GM19324 (cell line): ENCODE data around the gene URAD.

ENCODE experiments used
- ATAC-seq: cut with Tn5 transposase; IDR thresholded peaks from one replicate; pipeline ENCODE4 v1.9.1; 2021; ENCODE audit warnings: mild to moderate bottlenecking, moderate library complexity; ENCODE audit not compliant: unreplicated experiment, low FRiP score

The URAD gene

DNA sequence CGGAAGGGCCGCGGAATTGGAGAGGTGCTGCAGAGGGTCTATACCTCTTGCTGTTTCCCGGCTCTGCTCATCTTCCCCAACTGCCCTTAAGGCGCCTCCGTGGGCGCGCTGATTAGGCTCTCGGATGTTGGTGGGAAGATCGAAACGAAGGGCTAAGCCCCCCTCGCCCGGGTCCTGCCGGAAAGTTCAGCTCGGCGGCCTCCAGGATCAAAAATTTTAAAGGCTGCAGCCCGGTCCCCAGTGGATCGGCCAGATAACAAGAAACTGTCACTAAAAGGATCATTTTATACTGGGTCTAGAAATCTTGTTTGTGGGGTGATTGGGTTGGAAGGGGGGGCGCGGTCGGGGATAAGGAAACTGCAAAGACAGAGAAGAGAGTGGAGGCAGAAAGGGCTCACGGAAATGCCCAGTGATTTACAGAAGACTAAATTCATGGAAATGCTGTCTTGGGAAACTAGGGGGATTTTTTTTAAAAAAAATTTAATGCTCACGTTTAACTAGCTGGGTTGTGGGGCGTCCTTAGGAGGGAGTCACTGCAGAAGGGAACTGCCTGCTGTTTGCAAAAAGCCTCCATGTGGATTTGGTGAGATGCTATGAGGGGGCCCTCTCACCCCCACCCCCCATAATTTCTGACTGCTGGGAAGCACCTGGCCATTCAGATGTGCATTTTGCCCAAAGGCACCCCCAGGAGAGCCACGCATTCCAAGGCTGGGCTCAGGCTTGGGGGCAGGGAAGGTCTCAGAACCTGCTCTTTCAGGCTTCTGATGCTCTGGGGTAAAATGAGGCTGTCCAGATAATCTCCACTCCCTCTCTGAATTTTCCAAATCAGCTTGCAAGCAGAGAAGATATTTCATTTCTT is 27.0 kb downstream of the URAD start:
- ATAC-seq: no peak

DNA sequence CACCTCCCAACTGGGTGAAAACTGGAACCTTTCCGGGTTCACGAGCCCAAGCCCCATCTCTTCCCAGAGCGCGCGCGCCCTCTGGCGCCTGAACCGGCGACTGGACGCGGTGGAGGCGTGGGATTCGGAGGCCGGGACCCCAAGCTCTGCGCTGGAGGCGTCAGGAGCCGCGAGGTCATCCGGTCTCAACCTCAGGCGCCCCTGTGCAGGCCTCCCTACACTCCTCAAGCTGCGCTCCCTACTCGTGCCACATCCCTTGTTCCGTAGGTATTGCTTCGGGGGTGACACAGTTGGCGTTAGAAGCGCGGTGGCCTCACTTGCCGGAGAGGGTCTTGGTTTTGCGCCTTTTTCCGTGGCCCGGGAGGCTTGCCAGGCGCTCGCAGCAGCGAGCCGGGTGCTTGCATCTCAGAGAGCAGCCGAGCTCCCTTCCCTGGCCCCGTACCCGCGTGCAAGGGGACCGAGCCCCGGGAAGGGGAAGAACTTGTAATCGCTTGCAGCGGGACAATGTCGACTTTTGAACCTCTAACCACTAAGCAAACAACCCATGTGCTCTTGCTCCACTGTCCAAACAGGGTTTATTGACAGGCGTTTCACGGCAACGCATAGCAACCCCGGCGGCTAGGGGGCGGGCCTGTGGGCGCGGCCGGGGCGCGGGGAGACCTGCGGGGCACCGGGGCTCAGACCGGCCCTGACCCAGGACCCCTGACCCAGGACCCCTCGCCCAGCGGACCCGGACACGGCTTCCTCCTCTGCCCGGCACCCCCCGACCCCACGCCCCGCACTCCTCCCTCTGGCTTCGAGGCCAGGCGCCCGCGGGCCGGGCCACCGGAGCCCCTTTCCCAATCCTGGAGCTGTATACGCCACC is 27.9 kb downstream of the URAD start:
- no peak for ATAC-seq

DNA sequence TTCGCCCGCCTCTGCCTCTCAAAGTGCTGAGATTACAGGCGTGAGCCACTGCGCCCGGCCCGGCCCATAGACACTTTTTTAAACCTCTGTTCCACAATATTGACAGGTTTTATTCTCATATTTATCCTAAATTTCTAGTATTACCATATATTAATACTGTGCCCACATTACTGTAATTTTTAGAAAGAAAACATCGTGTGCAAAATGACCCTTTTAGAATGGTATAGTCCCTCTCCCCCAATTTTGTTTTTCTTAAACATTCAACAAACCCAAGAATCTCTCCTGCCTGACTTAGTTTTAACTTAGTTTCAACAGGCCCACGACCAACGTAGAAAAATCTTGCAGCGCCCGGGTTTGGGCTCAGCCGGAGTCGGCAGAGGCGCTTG is 28.5 kb downstream of the URAD start:
- no peak for ATAC-seq

DNA sequence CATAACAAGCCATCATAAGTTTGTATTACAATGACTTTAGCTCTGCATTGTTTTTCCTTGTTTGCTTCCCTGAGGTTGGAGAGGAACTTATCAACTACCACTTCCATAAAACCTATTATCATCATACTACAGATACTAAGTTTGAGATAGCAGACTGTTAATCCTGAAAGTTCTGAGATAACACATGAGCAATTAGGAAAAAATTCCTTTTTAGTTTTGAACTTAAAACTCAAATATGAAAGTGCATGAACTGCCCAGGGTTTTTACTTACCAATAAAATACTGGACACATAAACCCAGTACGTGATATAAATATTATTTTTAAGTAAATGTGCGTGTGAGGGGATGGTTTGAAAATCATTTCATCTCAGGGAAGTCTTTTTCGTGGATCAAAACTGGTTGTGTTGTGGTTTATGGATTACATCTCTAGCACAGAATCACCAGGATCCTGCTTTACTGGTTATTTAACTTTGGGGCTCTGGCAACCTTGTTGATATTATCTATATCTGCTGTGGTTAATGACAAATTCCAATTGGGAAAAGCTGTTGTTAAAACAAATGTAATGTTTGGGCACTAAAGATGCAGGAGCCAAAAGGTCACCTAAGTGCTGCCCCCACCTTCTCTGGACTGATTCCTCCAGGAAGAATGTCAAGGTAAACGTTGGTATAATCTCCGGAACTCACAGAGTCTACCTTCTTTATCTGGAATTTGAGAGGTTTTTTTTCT is 31.8 kb downstream of the URAD start:
- ATAC-seq: no peak

DNA sequence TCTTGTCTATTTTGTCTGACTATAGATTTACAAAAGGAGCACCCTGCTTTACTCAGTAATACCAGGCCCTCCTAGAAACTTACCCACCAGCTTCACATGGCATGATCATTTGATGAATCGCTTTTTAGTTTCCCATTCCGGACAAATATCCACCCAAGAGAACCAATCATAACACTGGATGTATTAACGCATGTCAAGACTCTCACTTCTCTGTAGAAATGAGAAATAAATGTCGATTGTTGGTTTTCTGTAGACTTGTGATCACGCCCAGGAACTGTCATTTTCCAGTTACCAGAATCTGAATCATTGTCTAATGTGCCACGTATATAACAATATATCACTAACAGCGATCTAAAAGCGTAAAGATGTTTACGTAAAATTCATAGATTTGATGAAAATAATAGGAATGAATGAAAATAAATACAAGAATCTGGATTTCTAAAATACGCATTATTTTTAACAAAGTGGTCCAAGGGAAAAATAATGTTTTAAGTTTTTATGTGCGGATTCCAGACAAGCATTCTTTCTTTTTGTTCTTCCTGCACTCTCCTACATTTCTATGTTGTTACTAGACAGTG is 33.4 kb downstream of the URAD start:
- no peak for ATAC-seq

DNA sequence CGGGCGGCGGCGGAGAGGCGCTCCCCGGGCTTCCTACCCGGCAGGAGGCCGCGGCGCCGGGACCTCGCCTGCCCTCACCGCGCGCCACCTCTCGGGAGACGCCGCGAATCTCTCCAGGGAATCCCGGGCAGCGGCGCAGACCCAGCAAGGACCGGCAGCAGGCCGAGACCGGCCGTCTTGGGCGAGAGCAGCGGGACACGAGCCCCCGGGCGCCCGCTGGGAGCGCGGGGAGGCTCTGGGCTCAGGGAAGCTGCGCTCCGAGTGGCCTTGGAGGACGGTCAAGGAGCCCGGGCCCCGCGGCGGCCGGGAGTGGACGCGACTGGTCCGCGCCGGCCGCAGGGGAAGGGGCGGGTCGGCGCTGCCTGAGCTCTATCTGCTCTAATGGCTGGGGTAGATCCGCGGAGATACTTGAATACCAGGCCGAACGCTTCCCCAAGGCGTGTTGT is 34.1 kb downstream of the URAD start:
- peak; percentile 26 for ATAC-seq

DNA sequence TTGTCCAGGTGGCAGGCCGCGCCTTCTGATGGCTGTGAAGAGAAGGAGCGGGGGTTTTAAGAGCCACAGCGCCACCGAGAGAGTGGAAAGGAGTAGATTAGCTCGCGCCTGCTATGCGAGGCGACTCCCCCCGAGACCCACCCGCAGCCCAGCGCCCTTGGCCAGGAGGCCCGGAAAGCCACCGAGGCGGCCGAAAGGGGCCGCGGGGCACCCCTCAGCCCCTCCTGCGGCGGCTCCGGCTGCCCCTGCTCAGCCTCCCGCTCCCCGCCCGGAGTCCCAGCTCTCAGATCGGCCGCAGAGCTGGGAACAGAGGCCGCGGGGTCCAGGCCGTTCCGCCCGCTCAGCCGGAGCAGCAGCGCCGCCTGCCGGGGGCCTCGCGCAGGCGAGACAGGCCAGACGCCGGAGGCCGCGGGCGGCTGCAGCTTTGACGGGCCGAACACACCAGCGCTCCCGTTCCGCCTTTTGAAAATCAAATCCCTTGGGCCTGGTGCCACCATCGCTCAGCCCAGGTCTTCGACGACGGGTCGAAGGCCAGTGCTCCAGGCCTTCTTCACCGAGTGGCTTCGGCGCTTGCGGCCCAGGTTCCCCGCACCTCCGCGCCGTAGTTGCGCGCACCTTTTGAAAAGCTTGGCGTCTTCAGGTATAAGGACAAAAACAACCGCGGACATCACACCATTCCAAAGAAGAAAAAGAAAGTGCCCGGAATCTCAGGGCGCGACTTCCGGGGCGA is 34.7 kb downstream of the URAD start:
- peak; percentile 87 for ATAC-seq

DNA sequence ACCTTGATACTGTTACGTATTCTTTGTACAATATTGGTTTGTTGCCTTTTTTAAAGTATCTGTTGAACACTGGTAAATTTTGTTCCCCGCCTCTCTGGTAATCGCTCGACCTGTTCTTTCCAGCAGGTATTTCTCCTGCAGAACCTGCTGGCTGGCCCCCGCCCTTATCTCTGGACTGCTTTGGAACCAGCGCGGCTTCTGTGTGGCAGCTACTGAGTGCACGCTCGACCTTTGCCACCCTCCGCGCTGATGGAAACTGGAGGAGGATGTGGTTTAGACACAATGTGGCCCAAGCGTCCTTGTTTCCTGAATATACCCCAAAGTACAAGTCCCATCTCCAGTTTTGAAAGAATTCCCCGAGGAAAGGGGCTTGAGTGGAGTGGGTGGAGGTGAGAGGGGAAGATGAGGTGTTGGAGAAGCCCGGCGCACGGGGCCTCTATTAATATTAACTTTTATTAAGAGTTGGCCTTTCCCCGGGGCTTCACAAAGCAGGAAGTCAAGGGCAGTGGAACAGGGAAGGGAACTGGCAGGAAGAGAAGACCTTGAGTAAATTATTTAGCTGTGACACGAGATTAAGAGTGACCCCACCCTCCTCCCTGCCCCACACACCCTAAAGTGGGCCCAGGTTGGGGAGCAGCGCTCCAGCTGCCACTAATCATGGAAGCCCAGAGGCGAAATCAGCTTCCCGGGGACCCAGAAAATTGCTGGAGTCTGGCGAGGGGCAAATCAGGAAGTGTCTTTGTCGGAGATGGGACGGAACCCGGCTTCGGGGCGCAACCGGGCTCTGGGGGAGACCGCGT is 35.4 kb downstream of the URAD start:
- no peak for ATAC-seq

DNA sequence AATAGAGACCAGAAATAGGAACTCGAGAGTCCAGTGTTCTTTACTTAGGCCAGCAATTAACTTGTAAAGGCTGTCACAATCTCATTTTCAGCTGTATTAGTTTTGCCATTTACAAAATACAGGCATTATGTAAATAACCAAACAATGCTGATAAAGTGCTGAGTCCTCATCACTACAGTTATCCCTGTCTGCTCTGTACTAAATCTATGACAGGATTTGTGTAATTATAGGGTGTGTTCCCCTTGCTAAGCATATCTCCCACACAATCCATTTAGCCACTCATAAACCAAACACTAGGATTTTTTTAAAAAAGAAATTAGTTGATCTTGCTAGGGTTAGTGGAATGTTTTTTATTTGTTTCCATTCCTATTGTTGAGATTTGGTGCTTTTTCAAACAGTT is 45.5 kb downstream of the URAD start:
- no peak for ATAC-seq

DNA sequence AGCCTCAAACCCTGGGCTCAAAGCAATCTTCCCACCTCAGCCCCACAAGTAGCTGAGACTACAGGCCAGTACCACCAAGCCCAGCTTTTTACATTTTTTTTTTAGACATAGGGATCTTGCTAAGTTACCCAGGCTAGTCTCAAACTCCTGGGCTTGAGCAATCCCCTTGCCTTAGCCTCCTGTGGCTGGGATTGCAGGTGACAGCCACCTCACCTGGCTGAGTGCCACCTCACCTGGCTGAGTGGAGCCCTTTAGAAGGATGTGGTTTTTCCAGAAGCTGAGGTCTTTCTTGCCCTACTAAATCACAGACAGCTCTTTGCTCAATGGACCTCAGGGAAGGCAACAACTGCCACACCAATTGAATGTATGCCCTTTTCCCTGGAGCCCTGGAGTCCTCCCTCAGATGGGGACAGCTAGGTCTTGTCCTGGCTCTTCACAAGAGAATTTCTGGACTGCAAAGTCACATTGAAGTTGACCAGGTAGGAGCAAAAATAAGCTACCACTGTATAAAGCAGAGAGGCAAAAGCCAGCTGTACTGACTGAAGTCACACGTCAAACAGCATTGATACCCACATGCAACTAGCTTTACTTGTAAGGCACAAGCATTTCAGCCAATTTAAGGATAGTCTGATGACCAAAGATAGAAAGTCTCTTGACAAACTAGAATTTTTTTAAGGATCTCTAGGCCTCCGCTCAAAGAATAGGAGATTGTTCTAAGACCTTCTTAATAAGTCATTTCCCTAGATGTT is 54.7 kb downstream of the URAD start:
- ATAC-seq: no peak

DNA sequence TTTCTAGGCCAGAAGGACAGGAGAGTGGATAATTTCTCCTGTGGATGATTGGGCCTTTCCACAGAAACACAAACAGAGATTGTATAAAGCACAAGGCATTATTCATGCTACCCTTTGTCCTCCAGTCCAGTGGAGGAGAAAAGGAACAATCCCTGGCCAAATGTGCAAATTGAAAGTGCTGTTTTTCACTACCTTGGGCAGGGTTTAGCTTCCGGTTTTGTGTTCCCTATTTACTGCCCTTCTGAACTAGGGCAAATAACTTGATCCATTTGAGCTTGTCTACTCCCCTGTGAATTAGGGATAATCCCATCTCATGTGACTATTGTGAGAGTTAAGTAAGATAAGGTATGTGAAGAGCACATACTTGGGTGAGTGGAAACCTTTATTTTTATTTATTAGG is 55.4 kb downstream of the URAD start:
- ATAC-seq: no peak

DNA sequence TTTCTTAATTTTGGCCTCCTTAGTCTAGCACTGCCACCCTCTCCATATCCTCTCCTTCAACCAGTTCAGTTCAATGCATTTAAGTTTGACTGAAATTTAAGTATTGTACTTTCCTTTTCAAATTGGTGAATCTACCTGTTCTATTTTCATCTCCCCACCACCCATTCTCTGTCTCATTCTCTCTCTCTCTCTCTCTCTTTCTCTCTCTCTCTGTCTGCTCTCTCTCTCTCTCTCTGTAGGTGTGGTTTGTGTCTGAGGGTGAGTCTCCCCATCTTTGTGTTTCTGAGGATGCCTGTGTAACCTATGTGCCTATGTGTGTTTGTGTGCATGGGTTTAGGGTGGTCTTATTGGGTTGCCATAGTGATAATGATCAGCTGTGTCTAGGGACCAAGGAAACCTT is 58.6 kb downstream of the URAD start:
- ATAC-seq: no peak

DNA sequence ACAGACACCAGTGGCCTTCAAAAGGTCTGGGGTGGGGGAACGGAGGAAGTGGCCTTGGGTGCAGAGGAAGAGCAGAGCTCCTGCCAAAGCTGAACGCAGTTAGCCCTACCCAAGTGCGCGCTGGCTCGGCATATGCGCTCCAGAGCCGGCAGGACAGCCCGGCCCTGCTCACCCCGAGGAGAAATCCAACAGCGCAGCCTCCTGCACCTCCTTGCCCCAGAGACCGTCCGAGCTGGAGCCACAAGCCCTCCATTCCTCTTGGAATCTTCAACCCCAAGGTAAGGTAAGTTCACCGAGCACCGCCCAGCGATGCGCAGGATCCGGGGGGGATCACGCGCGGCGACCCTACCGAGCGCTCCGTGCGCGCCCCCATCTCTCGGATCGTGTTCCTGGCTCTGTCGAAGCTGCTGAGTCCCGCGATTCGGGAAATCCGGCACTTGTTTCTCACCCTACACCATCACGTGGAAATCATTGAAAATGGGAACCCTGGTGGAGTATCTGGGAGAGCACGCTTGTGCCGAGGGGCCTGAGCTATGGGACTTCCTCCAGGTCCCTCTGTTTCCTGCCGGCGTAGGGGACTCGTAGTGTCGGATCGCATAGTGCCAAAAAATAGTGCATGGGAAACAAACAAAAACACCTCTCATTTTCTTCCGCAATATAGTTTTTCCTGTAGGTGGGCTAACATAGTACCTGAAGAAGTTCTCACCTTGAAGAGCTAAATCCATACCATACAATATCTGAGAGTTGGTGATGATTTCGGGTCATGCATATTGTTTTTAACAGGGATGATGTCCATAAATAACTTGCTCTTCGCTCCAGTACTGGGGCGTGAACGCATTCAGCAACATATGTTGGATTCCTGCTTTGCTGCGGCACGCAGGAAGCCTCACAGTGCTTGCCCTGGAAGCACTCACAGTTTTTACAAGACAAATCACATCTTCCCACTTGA is 59.4 kb downstream of the URAD start:
- ATAC-seq: no peak

DNA sequence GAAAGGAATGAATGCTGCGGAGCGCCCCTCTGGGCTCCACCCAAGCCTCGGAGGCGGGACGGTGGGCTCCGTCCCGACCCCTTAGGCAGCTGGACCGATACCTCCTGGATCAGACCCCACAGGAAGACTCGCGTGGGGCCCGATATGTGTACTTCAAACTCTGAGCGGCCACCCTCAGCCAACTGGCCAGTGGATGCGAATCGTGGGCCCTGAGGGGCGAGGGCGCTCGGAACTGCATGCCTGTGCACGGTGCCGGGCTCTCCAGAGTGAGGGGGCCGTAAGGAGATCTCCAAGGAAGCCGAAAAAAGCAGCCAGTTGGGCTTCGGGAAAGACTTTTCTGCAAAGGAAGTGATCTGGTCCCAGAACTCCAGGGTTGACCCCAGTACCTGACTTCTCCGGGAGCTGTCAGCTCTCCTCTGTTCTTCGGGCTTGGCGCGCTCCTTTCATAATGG is 60.1 kb downstream of the URAD start:
- no peak for ATAC-seq
